RWPE1 (cell line): ENCODE data around the gene RAD9B.
"Not testable (repeated sequence)": the region's sequence is repeated elsewhere in the genome, so short reads cannot be mapped to it uniquely, and the experiment has no call there.

Source experiments
- CTCF ChIA-PET: fragments of 350-600 bp; sonication (Branson Sonifier 250); formaldehyde crosslinking; extraction: SDS; loops from one replicate; lab custom pipeline; 2021; lab: Yijun Ruan, JAX
- POLR2A ChIA-PET: fragments of 400-600 bp; formaldehyde crosslinking; extraction: SDS; loops from one replicate; lab custom pipeline; 2020; ENCODE audit warnings: antibody characterized with exemption; ENCODE audit not compliant: low non-redundant PET; lab: Yijun Ruan, JAX
- DNase-seq: peaks from one replicate; pipeline ENCODE4 v3.0.0; 2012; ENCODE audit warnings: low spot score
- H3K27ac ChIP-seq: fragments of 450-650 bp; 2 replicates; pipeline ENCODE4 v1.5.1; 2017
- TF ChIP-seq, protein P1 (sequence below): fragments of 450-650 bp; conservative IDR thresholded peaks from 2 replicates; pipeline ENCODE4 v1.5.1; 2017; ENCODE audit warnings: low read depth, mild to moderate bottlenecking

The RAD9B gene

DNA sequence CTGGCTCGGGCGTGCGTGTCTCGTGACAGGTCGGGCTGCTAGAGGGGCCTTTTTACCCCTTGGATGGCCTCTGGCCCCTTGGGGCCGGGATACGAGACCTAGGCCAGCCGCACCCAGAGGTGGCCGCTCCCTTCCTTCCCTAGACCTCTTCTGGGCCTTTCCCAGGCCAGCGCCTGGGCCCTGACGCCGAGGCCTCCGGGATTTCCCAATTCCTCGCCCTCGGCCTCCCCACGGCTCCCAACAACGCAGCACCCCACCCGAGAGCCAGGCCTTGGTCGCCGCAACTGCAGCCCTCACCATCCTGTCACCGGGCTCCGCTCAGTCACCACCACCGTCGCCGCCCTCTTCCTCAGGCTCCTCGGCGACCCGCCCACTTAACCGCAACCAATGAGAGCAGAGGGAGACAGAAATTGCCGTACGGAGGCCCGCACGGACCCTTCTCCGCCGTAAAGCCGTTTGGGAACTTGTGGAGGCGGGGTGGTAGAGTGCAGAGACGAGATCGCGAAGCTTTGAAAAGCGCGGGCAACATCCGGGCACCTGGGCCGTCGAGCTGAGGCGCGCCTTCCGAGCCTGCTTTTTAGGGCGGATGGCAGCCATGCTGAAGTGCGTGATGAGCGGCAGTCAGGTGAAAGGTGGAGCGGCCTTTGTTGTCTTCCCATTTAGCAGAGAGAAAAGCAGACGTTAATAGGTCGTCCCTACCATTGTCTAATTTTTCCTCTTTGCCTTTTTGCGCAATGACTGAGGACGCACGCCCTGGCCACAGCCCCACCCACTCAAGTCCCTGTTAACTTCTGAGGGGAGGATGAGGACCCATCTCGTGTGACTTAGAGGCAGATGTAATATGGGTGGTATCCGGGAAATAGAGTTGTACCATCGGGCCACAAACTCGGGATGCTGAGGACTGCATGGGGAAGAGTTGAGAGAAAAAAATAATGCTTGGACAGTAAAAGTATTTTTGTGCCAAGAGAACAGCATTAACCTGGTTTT, at the start of gene RAD9B, which contains the start of gene VPS29:
Gene RAD9B (plus strand): TSS at position 580 of the 987 bp plus-strand sequence. CDS start 7 bp downstream, at position 587.
Gene VPS29 (minus strand): TSS at position 360 of the 987 bp plus-strand sequence. CDS start 60 bp downstream, at position 300.
- POLR2A ChIA-PET = interaction anchor here (1.0 to 1.2 kb wide), 2 partner anchors 16 to 34 kb away, joined by 3 to 6 read pairs; partner anchors contain the start of genes FAM216A and GPN3
- peak; percentile 95 for DNase-seq

DNA sequence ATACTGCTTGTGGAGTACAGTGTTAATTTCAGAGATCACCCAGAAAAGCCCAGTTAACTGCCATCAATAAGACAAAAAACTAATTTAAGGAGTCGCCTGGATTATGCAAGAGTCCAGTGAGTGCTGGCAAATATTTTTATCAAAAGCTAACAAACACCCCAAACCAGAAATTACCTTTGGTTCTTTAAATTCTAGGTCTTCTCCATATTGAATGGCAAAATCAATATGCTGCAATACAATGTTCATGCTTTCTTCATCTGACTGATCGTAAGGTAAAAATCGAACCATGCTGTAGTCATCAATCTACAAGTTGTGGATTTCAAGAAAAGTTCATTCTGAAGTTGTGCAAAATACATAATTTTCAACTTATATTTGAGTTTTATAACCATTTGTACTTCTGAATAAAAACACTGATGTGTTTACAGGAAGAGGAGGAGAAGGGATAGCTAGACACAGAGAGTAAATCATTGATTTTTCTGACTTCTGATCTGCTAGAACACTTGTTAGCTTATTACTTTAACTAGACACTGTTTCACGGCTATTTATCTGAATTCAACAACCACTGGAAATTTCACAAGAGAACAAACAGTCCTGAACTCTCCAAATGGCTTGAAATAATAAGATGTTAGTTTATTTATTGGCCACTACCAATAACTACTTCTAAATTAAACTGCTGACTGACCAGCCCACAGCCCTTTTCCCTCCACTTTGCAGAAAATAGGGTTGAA, 48.4 kb upstream of the RAD9B start:
- no peak for DNase-seq
- ChIA-PET POLR2A (no interaction called here), CTCF (no interaction called here)
- TF ChIP-seq, protein P1, sequence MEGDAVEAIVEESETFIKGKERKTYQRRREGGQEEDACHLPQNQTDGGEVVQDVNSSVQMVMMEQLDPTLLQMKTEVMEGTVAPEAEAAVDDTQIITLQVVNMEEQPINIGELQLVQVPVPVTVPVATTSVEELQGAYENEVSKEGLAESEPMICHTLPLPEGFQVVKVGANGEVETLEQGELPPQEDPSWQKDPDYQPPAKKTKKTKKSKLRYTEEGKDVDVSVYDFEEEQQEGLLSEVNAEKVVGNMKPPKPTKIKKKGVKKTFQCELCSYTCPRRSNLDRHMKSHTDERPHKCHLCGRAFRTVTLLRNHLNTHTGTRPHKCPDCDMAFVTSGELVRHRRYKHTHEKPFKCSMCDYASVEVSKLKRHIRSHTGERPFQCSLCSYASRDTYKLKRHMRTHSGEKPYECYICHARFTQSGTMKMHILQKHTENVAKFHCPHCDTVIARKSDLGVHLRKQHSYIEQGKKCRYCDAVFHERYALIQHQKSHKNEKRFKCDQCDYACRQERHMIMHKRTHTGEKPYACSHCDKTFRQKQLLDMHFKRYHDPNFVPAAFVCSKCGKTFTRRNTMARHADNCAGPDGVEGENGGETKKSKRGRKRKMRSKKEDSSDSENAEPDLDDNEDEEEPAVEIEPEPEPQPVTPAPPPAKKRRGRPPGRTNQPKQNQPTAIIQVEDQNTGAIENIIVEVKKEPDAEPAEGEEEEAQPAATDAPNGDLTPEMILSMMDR = no peak
- no peak overlapping the region for H3K27ac ChIP-seq

More for the DNA sequence above, at the start of gene RAD9B, which contains the start of gene VPS29:
- CTCF ChIA-PET = interaction anchor here (0.6 kb wide), 1 partner anchor 33 kb away, joined by 3 read pairs; the partner anchor contains the start of gene FAM216A
- TF ChIP-seq, protein P1 = no peak
- H3K27ac ChIP-seq = peak within 1 kb of the TSS; percentile 98

DNA sequence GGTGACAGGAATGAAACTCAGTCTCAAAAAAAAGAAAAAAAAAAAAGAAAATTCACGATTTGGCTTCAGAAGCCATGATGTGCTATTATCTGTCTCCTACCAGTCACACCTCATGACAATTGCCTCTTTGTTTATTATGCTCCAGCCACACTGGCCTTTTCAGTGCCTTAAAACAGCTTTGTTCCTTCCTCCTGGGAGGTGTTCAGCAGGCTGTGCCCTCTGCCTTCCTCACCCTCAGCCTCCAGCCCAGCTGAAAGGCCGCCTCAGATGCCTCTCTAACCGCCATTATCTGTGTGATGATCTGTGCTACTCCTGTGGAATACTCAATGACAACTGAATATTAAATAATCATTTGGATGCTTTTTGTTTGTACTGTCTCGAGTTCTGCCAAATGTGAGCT, 43.4 kb upstream of the RAD9B start:
- no peak overlapping the region for H3K27ac ChIP-seq
- no peak for DNase-seq
- POLR2A ChIA-PET = interaction anchor here (0.6 to 0.8 kb wide), 2 partner anchors 9 to 12 kb away, joined by 3 to 7 read pairs; partner anchors contain the start of genes FAM216A and GPN3
- CTCF ChIA-PET = interaction anchor here (0.6 to 1.9 kb wide), 4 partner anchors 9 to 417 kb away, joined by 3 to 12 read pairs (median 4); partner anchors contain the start of genes ARPC3, FAM216A and GPN3
- TF ChIP-seq, protein P1 = no peak

DNA sequence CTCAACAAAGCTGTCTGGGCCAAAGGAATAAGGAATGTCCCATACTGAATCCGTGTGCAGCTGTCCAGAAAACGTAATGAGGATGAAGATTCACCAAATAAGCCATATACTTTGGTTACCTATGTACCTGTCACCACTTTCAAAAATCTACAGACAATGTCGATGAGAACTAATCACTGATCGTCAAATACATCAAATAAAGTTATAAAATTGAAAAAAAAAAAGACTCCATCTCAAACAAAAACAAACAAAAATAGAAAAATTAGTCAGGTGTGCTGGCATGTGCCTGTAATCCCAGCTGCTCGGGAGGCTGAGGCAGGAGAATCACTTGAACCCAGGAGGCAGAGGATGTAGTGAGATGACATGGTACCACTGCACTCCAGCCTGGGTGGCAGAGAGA, 40.9 kb upstream of the RAD9B start:
- POLR2A ChIA-PET, CTCF ChIA-PET, H3K27ac ChIP-seq, DNase-seq: not testable (repeated sequence)

DNA sequence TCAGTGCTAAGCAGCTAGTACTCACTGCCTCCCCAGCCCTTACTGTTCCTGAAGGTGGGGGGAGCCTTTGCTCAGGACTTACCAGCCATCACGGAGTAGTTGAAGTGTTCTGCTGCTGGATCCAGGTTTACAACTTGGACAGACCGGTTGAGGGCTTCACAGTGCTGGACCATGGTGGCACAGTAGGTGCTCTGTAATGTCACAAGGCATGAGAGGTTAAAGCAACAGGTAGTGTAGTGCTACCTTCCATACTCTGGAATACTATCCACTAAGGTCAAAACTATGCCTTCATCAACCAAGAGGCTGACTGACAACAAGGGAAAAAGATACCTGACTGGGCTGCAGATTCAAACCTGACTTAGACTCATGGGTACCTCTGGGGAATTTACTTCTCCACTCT, 37.1 kb upstream of the RAD9B start:
- CTCF ChIA-PET = interaction anchor here (0.7 kb wide), 2 partner anchors 141 to 348 kb away, joined by 3 read pairs; no protein-coding TSS in a partner anchor
- POLR2A ChIA-PET = no interaction called here
- no peak for DNase-seq
- no peak overlapping the region for H3K27ac ChIP-seq
- TF ChIP-seq, protein P1 = no peak

DNA sequence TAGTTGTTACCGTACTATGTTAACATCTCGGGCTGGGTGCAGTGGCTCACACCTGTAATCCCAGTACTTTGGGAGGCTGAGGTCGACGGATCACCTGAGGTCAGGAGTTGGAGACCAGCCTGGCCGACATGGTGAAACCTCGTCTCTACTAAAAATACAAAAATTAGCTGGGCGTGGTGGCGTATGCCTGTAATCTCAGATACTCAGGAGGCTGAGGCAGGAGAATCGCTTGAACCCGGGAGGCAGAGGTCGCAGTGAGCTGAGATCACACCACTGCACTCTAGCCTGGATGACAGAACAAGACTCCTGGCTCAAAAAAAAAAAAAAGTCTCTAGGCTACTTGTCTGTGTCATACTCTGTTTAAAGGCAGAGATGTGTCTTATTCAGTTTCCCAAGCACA, 36.4 kb upstream of the RAD9B start:
- CTCF ChIA-PET = interaction anchor here (0.7 kb wide), 1 partner anchor 349 kb away, joined by 3 read pairs; no protein-coding TSS in a partner anchor
- H3K27ac ChIP-seq, POLR2A ChIA-PET, DNase-seq: not testable (repeated sequence)

DNA sequence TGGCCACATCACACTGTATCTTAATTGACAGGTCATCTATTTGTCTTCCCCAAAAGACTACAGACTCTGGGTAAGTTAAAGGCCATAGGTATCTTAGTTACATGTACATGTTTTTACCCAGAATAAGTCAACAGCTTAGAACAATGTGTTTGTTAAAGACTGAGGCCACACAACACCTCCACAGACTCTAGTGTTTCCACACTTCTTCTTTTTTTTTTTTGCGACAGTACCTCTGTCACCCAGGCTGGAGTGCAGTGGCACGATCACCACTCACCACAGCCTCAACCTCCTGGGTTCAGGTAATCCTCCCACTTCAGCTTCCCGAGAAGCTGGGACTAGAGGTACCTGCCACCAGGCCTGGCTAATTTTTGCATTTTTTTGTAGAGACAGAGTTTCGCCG, 35.3 kb upstream of the RAD9B start:
- TF ChIP-seq, protein P1 = no peak
- ChIA-PET POLR2A (no interaction called here), CTCF (interaction anchor here (0.6 kb wide), 3 partner anchors 128 to 1043 kb away, joined by 3 to 4 read pairs (median 4); no protein-coding TSS in a partner anchor)

More for the DNA sequence above, 35.3 kb upstream of the RAD9B start:
- peak overlapping the region; percentile 27; the same call in 1 of the 2 replicates for H3K27ac ChIP-seq
- no peak for DNase-seq
